HEK293 (cell line): ENCODE measurements around the gene WSB2.

Source experiments
- FEZF1 ChIP-seq: fragments of 450-650 bp; formaldehyde crosslinking; IDR thresholded peaks from 2 replicates; pipeline ENCODE4 v1.5.1; 2016; ENCODE audit warnings: missing biosample characterization, missing genetic modification characterization
- GFI1B ChIP-seq: fragments of 450-650 bp; formaldehyde crosslinking; IDR thresholded peaks from 2 replicates; pipeline ENCODE4 v1.5.1; 2016; ENCODE audit warnings: missing biosample characterization, missing genetic modification characterization
- GLI4 ChIP-seq: fragments of 450-650 bp; formaldehyde crosslinking; IDR thresholded peaks from 2 replicates; pipeline ENCODE4 v1.5.1; 2016; ENCODE audit warnings: missing biosample characterization, missing genetic modification characterization
- GLIS2 ChIP-seq: fragments of 450-650 bp; formaldehyde crosslinking; IDR thresholded peaks from 2 replicates; pipeline ENCODE4 v1.5.1; 2016; ENCODE audit warnings: missing biosample characterization, missing genetic modification characterization
- HOXD13 ChIP-seq: sonication (generic); formaldehyde crosslinking; IDR thresholded peaks from 2 replicates; pipeline ENCODE4 v1.8.0; 2022; ENCODE audit warnings: missing genetic modification reagents, borderline replicate concordance
- IKZF3 ChIP-seq: fragments of 450-650 bp; IDR thresholded peaks from 2 replicates; pipeline ENCODE4 v1.5.0; 2018; ENCODE audit warnings: missing biosample characterization, mild to moderate bottlenecking, missing genetic modification characterization, moderate library complexity
- KLF1 ChIP-seq: fragments of 450-650 bp; formaldehyde crosslinking; IDR thresholded peaks from 2 replicates; pipeline ENCODE4 v1.5.1; 2016; ENCODE audit warnings: missing biosample characterization, missing genetic modification characterization
- KLF16 ChIP-seq: fragments of 450-650 bp; formaldehyde crosslinking; IDR thresholded peaks from 2 replicates; pipeline ENCODE4 v1.5.1; 2017; ENCODE audit warnings: missing biosample characterization, missing genetic modification characterization
- KLF7 ChIP-seq: fragments of 450-650 bp; formaldehyde crosslinking; IDR thresholded peaks from 2 replicates; pipeline ENCODE4 v1.5.1; 2016; ENCODE audit warnings: missing biosample characterization, missing genetic modification characterization, borderline replicate concordance
- MEIS1 ChIP-seq: sonication (generic); formaldehyde crosslinking; IDR thresholded peaks from 2 replicates; pipeline ENCODE4 v1.8.1; 2022; ENCODE audit warnings: missing genetic modification reagents, mild to moderate bottlenecking, borderline replicate concordance
- SP7 ChIP-seq: fragments of 450-650 bp; formaldehyde crosslinking; IDR thresholded peaks from 2 replicates; pipeline ENCODE4 v1.5.1; 2016; ENCODE audit warnings: missing biosample characterization, missing genetic modification characterization
- YY2 ChIP-seq: fragments of 450-650 bp; formaldehyde crosslinking; IDR thresholded peaks from 2 replicates; pipeline ENCODE4 v1.5.1; 2016; ENCODE audit warnings: missing biosample characterization, missing genetic modification characterization
- ZFP3 ChIP-seq: fragments of 450-650 bp; formaldehyde crosslinking; IDR thresholded peaks from 2 replicates; pipeline ENCODE4 v1.5.1; 2016; ENCODE audit warnings: low read depth, missing biosample characterization, missing genetic modification characterization
- ZNF114 ChIP-seq: fragments of 450-650 bp; formaldehyde crosslinking; IDR thresholded peaks from 2 replicates; pipeline ENCODE4 v1.5.0; 2017; ENCODE audit warnings: missing biosample characterization, missing genetic modification characterization
- ZNF16 ChIP-seq: fragments of 450-650 bp; formaldehyde crosslinking; IDR thresholded peaks from 2 replicates; pipeline ENCODE4 v1.5.1; 2016; ENCODE audit warnings: low read depth, missing biosample characterization, missing genetic modification characterization
- ZNF24 ChIP-seq: fragments of 450-650 bp; formaldehyde crosslinking; IDR thresholded peaks from 2 replicates; pipeline ENCODE4 v1.5.1; 2016; ENCODE audit warnings: missing biosample characterization, missing genetic modification characterization
- ZNF248 ChIP-seq: fragments of 450-650 bp; formaldehyde crosslinking; IDR thresholded peaks from 2 replicates; pipeline ENCODE4 v1.5.1; 2017; ENCODE audit warnings: missing biosample characterization, missing genetic modification characterization
- ZNF302 ChIP-seq: fragments of 450-650 bp; formaldehyde crosslinking; IDR thresholded peaks from 2 replicates; pipeline ENCODE4 v1.5.1; 2016; ENCODE audit warnings: missing biosample characterization, missing genetic modification characterization, low read depth
- ZNF48 ChIP-seq: fragments of 450-650 bp; formaldehyde crosslinking; IDR thresholded peaks from 2 replicates; pipeline ENCODE4 v1.5.1; 2016; ENCODE audit warnings: missing biosample characterization, missing genetic modification characterization
- ZNF548 ChIP-seq: fragments of 450-650 bp; formaldehyde crosslinking; IDR thresholded peaks from 2 replicates; pipeline ENCODE4 v1.5.1; 2016; ENCODE audit warnings: missing biosample characterization, missing genetic modification characterization
- ZNF621 ChIP-seq: fragments of 450-650 bp; formaldehyde crosslinking; IDR thresholded peaks from 2 replicates; pipeline ENCODE4 v1.5.1; 2017; ENCODE audit warnings: missing biosample characterization, missing genetic modification characterization
- ZNF629 ChIP-seq: fragments of 450-650 bp; formaldehyde crosslinking; IDR thresholded peaks from 2 replicates; pipeline ENCODE4 v1.5.1; 2017; ENCODE audit warnings: missing biosample characterization, missing genetic modification characterization
- ZNF670 ChIP-seq: fragments of 450-650 bp; formaldehyde crosslinking; IDR thresholded peaks from 2 replicates; pipeline ENCODE4 v1.5.1; 2016; ENCODE audit warnings: missing biosample characterization, missing genetic modification characterization, low read depth
- ZNF768 ChIP-seq: fragments of 450-650 bp; formaldehyde crosslinking; IDR thresholded peaks from 2 replicates; pipeline ENCODE4 v1.5.1; 2018; ENCODE audit warnings: missing biosample characterization, mild to moderate bottlenecking, missing genetic modification characterization
- ZNF776 ChIP-seq: fragments of 450-650 bp; formaldehyde crosslinking; IDR thresholded peaks from 2 replicates; pipeline ENCODE4 v1.5.0; 2017; ENCODE audit warnings: missing biosample characterization, missing genetic modification characterization, borderline replicate concordance
- TF ChIP-seq, protein P1 (sequence below): fragments of 450-650 bp; IDR thresholded peaks from 2 replicates; pipeline ENCODE4 v1.5.1; 2018; ENCODE audit warnings: missing biosample characterization, missing genetic modification characterization
- TF ChIP-seq, protein P2 (sequence below): fragments of 450-650 bp; formaldehyde crosslinking; IDR thresholded peaks from 2 replicates; pipeline ENCODE4 v1.5.1; 2017; ENCODE audit warnings: missing biosample characterization, missing genetic modification characterization
- TF ChIP-seq, protein P3 (sequence below): fragments of 450-650 bp; formaldehyde crosslinking; IDR thresholded peaks from 2 replicates; pipeline ENCODE4 v1.5.1; 2016; ENCODE audit warnings: missing biosample characterization, missing genetic modification characterization
- TF ChIP-seq, protein P4 (sequence below): fragments of 450-650 bp; formaldehyde crosslinking; IDR thresholded peaks from 2 replicates; pipeline ENCODE4 v1.5.1; 2016; ENCODE audit warnings: missing biosample characterization, missing genetic modification characterization, low read depth
- TF ChIP-seq, protein P5 (sequence below): fragments of 450-650 bp; formaldehyde crosslinking; IDR thresholded peaks from 2 replicates; pipeline ENCODE4 v1.5.1; 2017; ENCODE audit warnings: missing biosample characterization, missing genetic modification characterization
- TF ChIP-seq, protein P6 (sequence below): fragments of 450-650 bp; formaldehyde crosslinking; IDR thresholded peaks from 2 replicates; pipeline ENCODE4 v1.5.1; 2017; ENCODE audit warnings: missing biosample characterization, missing genetic modification characterization

WSB2 gene

DNA sequence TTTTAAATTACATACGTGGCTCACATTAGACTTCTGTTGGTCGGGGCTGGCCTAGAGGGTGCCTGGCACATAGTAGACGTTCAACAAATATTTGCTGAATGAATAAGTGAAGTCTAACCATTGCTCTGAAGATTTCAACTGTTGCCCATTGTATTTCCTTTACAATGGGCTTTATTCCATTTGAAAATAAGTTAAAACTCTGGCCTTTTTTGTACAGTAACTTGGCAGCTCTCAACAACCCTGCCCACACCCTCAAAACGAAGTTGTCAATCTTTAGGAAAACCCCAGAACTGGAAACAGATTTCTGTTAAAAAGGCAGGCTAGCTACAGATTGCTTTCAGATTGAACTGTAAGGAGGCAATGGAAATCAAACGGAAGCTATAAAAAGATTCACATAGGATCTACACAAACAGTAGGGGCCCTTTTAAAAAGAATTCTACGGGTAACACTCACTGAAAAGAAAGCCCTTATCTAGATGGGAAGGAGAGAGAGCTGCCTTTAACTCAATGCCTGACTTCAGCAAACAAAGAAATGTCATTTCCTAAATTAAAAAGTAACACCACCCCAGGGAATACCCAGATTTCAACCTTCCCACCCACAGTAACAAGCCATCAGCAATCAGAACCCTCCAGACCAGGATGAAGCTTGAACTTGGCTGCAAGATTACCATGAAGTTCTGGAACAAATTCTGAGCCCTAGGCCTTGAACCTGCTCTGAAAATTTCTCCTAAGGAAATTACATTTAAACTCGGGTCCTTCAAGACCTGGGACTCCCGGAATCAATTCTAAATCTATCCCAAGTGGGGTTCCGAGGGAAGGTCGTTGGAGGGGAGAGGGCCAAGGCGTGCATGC lies 1.4 kb downstream of the WSB2 start (continued):
- TF ChIP-seq ZNF248 (tag by site-specific recombination) = no peak
- TF ChIP-seq GFI1B (tag by site-specific recombination) = peak; percentile 84
- no peak for TF ChIP-seq HOXD13 (CRISPR knock-in tag)
- no peak for TF ChIP-seq ZNF548 (tag by site-specific recombination)
- no peak for TF ChIP-seq ZNF670
- TF ChIP-seq KLF1 (tag by site-specific recombination) = no peak
- no peak for TF ChIP-seq ZFP3 (tag by site-specific recombination)
- TF ChIP-seq IKZF3 = no peak
- TF ChIP-seq YY2 (tag by site-specific recombination) = no peak
- no peak for TF ChIP-seq ZNF302 (tag by site-specific recombination)
- TF ChIP-seq, protein P1, sequence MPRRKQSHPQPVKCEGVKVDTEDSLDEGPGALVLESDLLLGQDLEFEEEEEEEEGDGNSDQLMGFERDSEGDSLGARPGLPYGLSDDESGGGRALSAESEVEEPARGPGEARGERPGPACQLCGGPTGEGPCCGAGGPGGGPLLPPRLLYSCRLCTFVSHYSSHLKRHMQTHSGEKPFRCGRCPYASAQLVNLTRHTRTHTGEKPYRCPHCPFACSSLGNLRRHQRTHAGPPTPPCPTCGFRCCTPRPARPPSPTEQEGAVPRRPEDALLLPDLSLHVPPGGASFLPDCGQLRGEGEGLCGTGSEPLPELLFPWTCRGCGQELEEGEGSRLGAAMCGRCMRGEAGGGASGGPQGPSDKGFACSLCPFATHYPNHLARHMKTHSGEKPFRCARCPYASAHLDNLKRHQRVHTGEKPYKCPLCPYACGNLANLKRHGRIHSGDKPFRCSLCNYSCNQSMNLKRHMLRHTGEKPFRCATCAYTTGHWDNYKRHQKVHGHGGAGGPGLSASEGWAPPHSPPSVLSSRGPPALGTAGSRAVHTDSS (tag by site-specific recombination) = no peak
- TF ChIP-seq ZNF621 = no peak
- TF ChIP-seq ZNF114 (tag by site-specific recombination) = no peak
- TF ChIP-seq GLI4 = no peak
- TF ChIP-seq SP7 (tag by site-specific recombination) = no peak
- no peak for TF ChIP-seq ZNF48
- no peak for TF ChIP-seq KLF16 (tag by site-specific recombination)
- TF ChIP-seq ZNF768 = no peak
- TF ChIP-seq, protein P2, sequence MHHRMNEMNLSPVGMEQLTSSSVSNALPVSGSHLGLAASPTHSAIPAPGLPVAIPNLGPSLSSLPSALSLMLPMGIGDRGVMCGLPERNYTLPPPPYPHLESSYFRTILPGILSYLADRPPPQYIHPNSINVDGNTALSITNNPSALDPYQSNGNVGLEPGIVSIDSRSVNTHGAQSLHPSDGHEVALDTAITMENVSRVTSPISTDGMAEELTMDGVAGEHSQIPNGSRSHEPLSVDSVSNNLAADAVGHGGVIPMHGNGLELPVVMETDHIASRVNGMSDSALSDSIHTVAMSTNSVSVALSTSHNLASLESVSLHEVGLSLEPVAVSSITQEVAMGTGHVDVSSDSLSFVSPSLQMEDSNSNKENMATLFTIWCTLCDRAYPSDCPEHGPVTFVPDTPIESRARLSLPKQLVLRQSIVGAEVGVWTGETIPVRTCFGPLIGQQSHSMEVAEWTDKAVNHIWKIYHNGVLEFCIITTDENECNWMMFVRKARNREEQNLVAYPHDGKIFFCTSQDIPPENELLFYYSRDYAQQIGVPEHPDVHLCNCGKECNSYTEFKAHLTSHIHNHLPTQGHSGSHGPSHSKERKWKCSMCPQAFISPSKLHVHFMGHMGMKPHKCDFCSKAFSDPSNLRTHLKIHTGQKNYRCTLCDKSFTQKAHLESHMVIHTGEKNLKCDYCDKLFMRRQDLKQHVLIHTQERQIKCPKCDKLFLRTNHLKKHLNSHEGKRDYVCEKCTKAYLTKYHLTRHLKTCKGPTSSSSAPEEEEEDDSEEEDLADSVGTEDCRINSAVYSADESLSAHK (tag by site-specific recombination) = peak; percentile 42; the same call in 1 of the 2 replicates
- TF ChIP-seq GLIS2 (tag by site-specific recombination) = no peak
- TF ChIP-seq ZNF776 = no peak
- TF ChIP-seq MEIS1 = no peak
- no peak for TF ChIP-seq ZNF629
- TF ChIP-seq, protein P3, sequence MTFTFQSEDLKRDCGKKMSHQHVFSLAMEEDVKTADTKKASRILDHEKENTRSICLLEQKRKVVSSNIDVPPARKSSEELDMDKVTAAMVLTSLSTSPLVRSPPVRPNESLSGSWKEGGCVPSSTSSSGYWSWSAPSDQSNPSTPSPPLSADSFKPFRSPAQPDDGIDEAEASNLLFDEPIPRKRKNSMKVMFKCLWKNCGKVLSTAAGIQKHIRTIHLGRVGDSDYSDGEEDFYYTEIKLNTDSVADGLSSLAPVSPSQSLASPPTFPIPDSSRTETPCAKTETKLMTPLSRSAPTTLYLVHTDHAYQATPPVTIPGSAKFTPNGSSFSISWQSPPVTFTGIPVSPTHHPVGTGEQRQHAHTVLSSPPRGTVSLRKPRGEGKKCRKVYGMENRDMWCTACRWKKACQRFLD (tag by site-specific recombination) = no peak
- no peak for TF ChIP-seq KLF7 (tag by site-specific recombination)
- TF ChIP-seq, protein P4, sequence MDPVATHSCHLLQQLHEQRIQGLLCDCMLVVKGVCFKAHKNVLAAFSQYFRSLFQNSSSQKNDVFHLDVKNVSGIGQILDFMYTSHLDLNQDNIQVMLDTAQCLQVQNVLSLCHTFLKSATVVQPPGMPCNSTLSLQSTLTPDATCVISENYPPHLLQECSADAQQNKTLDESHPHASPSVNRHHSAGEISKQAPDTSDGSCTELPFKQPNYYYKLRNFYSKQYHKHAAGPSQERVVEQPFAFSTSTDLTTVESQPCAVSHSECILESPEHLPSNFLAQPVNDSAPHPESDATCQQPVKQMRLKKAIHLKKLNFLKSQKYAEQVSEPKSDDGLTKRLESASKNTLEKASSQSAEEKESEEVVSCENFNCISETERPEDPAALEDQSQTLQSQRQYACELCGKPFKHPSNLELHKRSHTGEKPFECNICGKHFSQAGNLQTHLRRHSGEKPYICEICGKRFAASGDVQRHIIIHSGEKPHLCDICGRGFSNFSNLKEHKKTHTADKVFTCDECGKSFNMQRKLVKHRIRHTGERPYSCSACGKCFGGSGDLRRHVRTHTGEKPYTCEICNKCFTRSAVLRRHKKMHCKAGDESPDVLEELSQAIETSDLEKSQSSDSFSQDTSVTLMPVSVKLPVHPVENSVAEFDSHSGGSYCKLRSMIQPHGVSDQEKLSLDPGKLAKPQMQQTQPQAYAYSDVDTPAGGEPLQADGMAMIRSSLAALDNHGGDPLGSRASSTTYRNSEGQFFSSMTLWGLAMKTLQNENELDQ (tag by site-specific recombination) = no peak
- no peak for TF ChIP-seq ZNF24 (tag by site-specific recombination)
- TF ChIP-seq, protein P5, sequence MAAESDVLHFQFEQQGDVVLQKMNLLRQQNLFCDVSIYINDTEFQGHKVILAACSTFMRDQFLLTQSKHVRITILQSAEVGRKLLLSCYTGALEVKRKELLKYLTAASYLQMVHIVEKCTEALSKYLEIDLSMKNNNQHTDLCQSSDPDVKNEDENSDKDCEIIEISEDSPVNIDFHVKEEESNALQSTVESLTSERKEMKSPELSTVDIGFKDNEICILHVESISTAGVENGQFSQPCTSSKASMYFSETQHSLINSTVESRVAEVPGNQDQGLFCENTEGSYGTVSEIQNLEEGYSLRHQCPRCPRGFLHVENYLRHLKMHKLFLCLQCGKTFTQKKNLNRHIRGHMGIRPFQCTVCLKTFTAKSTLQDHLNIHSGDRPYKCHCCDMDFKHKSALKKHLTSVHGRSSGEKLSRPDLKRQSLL = no peak
- TF ChIP-seq, protein P6, sequence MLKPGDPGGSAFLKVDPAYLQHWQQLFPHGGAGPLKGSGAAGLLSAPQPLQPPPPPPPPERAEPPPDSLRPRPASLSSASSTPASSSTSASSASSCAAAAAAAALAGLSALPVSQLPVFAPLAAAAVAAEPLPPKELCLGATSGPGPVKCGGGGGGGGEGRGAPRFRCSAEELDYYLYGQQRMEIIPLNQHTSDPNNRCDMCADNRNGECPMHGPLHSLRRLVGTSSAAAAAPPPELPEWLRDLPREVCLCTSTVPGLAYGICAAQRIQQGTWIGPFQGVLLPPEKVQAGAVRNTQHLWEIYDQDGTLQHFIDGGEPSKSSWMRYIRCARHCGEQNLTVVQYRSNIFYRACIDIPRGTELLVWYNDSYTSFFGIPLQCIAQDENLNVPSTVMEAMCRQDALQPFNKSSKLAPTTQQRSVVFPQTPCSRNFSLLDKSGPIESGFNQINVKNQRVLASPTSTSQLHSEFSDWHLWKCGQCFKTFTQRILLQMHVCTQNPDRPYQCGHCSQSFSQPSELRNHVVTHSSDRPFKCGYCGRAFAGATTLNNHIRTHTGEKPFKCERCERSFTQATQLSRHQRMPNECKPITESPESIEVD (tag by site-specific recombination) = peak; percentile 97
- no peak for TF ChIP-seq ZNF16 (tag by site-specific recombination)
- peak; percentile 55; the same call in 1 of the 2 replicates for TF ChIP-seq FEZF1 (tag by site-specific recombination)
